ENCODE measurements around the gene ARID5B.

ARID5B gene

DNA sequence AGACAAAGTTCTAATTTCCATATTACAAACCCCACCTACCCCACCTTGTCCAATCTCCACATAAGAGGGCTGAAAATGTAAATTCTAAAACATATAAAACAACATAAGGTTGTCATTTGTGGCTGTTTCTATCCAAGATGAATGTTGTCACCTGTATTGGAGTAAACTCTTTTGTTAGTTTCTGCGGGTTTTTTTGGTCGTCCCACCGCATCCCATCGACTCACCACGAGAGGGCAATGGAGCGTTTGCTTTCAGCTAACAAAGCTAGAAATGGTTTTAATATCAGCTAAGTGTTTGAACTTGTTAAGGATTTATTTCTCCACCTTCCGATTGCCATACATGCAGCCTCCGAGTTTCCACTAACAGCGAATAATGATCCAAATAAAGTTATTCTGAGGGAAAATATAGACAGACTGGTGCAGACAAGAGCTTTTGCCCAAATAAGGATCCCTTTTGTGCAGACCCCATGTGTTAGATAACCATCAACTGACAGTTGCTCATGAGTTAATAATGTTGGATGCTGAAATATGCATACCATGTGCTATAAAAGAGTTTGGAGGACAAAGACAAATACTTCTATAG lies 137.2 kb downstream of the ARID5B start:
- peak; percentile 63 for DNase-seq

DNA sequence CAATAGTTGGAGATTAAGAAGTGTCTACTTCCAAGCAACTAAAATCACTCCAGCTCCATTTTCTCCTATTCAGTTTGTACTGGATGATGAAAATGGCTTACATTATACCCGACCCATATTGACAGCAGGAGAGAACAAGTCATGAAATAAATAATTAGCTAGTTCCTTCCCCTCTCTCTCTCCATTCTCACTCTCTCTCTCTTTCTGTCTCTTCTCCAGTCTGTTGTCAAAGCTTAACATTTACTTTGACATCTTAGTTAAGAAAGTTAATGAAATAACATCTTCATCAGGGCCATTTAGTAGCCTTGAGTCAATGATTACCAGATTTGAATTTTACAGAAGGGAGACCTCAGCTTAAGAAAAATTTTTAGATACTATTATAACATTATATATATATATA lies 138.5 kb downstream of the ARID5B start:
- DNase-seq, result no peak

GRCh38 chr10:62040881-62041280 lies 139.4 kb downstream of the ARID5B start:
- DNase-seq, result no peak

DNA sequence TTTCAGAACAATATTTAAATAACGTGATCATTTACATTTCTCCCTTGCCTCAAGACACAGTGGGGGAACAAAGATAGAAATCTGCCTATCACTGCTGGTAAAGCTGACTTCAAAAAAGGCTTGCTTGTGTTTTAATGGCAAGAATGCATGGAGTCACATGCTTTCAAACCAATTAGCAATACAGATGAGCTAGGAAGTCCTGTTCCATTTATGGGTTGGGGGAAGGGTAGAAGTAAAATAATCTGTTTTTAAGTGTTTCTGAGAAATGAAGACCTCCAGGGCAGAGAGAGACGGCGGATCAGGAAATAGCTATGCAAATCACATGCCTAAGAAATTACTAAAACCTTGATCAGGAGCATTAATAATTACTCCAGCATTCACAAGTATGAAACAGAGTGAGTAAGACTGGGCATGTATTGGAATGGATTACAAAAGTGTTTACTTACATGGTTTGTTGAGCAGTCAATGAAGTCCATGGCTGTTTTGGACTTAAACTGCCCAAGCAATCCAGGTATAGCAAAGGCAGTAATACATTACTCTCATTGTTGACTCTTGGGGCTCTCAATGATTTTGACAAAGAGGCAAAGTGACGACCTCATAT lies 142.0 kb downstream of the ARID5B start:
- no peak for DNase-seq

GRCh38 chr10:62044566-62044965 lies 143.1 kb downstream of the ARID5B start:
- no peak for DNase-seq

GRCh38 chr10:62045765-62046521 lies 144.4 kb downstream of the ARID5B start:
- DNase-seq, result no peak

DNA sequence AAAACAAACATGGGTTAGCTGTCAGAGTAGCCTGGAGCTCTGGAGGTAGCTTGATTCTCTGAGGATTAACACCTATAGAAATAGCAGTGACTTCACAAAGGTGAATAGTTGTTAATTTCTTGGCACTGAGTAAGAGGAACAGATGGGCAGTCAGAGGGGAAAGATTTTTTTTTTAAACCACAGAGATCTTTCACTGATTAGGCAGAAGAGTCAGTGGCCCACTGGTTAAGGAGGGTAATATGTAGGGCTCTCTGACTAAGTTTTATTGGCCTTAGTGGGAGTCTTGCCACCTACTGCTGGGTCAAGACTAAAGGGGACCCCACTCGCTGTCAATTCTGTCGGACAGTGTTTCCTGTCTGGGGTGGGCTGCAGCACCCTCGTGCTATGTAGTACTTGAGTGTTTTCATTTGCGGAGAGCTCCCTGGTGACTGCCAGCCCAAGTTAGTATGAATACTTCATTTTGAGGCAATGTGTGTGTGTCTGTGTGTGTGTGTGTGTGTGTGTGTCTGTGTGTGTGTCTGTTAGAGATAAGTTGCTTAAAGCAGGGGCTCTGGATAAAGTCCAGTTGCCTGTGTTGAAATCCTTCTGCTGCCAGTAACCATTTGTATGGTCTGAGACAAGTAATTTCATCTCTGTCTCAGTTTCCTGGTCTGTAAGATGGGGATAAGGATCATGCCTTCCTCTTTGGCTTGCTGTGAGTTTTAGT lies 145.2 kb downstream of the ARID5B start:
- DNase-seq, result peak; percentile 49

DNA sequence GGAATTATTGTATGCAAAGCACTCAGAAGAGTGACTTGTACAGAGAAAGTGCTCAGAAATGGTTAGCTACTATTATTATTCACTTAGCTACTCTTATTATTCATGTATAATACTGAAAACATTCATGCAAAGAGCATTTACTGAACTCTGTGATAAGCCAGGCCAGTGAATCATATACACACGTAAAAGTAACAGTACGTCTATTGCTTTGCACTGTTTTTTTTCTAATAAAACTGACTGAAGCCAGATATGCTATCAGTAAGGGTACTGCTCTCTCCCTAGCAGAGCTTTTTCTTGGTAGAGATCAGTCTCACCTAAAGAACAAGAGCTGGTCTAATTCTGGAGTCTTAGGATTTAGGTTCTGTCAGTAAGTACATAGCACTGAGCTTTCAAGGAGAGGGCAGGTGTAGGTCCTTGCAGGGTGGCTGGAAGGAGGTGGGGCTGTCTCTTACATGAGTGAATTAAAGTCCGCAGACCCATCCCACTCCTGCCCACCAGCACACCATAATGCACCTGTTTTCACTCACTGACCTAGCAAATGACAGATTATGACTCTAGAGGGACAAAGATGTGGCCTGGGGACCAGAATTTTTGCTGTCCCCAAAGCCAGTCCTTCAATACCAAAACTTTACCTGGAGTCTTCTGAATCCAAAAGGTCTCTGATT lies 145.9 kb downstream of the ARID5B start:
- no peak for DNase-seq

DNA sequence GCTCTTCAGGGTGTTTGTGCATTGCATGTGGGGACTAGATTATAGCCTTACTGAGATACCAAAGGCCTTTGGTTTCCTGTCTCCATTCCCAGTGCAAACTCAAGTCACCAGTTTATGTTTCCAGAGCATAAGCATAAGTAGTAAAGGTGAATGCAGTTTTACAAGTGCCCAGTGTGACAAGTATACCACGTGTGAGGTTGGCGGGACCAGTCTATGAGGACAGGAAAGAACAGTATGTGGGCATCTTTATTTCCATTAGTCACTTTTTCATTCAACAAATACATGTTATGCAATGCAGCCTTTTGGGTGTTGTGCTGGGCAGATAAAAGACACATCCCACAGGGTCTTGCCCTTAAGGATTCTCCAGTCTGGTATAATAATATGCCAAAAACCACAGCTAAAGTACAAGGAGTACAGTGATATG lies 146.5 kb downstream of the ARID5B start:
- DNase-seq, result no peak

DNA sequence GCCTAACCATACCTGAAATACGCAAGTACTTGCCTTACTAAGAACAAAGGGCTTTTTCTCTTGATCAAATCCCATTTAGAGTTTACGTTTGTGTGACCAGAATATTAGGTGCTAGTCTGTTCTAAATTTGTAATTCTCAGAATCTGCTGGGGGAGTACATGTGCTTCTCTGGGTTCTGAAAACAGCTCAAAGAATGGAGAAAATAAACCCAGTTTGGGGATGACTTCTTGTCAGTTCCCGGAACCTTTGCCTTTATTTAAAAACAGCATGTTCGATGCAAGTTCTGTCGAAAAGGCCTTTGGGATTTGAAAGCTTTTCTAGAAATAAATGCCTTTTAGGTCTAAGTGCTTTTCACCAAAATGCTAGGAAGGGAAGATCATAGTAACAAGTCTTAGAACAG lies 147.0 kb downstream of the ARID5B start:
- DNase-seq, result no peak

GRCh38 chr10:62048919-62049623 lies 147.6 kb downstream of the ARID5B start:
- DNase-seq, result peak; percentile 74

GRCh38 chr10:62049624-62050345 lies 148.3 kb downstream of the ARID5B start:
- DNase-seq, result no peak

GRCh38 chr10:62050346-62050892 lies 148.9 kb downstream of the ARID5B start:
- DNase-seq, result no peak

DNA sequence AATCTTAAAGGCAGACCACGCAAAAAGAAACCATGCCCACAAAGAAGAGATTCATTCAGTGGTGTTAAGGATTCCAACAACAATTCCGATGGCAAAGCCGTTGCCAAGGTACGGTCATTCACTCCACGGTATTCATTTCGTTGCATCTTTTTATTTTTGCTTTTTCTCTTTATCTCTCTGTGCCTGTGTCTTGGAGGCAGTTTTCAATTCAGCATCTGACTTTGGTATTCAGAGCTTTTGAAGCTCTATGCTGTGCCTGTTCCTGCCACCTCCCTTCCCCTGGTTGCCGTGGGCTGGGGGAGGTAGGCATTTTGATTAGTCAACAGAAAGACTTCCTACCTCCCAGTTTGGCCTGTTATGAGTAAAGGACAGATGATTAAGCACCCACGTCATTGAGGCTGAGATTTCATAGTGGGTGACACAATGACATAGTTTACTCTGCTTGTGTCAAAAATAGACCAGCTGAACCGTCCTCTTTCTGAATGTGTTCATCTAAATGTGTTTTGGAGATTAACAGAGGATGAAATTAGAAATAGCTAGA lies 149.5 kb downstream of the ARID5B start:
- peak; percentile 67 for DNase-seq

DNA sequence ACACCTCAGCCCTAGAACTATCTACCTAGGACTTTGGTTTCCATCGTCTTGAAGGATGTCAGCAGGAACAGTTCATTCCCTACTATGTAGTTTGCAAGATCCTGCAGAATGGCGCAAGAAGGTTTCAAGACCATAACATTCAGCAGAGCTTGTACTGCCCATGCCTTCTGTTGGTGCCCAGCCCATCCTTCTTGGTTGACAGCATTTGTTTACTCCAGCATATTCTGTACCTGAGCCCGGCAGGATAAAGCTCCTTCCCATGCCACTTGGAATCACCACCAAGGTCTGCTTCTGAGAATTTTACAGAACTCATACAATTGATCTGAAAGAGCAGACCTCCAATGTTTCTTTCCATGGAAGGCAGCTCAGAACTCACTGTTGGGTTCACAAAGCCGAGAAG lies 150.8 kb downstream of the ARID5B start:
- DNase-seq, result no peak

DNA sequence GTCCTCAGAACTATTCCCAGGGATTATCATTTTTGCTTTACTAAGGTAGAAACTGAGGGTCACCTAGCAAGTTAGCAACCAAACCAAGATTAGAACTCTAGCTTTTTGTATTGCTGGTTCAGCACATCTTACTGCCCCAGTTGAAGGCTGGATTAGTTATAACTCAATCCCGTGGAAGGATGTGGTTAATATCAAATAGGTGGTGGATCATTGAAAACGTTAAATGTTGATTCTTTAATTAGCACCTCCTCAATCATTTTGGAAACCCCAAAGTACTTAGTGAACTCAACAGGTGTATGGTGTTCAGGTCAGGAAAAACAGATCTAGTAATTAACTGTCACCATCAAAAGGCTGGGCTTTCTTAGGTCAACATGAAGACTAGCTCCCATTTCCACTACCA lies 152.4 kb downstream of the ARID5B start:
- no peak for DNase-seq

- DNase-seq, result no peak
These were observed 152.9 kb downstream of the ARID5B start for GRCh38 chr10:62054408-62054807.

GRCh38 chr10:62054830-62055229 lies 153.3 kb downstream of the ARID5B start:
- no peak for DNase-seq

GRCh38 chr10:62056219-62056618 lies 154.7 kb downstream of the ARID5B start:
- no peak for DNase-seq

DNA sequence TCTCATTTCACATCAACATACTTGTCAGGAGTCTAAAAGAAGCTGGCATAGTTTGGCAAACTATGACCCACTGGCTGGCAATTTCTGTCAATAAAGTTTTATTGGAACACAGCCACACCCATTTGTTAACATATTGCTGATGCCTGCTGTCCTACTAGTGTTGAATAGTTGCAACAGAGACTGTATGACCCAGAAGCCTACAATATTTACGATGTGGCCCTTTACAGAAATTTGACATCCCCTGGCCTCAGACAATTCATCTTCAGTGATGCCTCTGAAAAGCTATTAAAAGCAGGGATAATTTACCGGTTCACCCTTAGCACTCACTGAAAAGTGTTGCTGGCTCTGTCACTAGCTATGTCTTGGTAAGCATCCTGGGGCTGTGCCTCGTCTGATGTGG lies 155.2 kb downstream of the ARID5B start:
- DNase-seq, result no peak

DNA sequence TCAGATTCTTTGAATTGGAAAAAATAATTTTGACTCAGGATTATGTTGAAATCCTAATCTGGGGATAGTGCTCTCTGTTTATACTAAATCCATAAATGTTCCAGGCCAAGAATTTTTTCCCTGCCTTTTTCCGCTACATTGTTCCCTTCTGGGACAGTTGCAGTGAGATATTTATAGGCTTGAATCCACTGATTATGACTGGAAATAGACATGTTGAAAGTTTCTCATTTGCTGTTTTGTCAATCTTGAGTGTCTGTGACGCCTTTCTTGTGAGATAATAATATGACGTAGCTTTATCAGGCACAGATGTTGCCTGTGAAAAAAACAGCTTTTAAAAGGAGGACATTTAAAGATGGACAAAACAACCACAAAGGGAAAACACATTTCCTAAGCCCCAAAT lies 155.9 kb downstream of the ARID5B start:
- DNase-seq, result no peak

All from activated CD4-positive, CD25-positive, alpha-beta regulatory T cell treated with anti-CD3 and anti-CD28 coated beads, Interleukin-2, amount 50 U/mL, for 72 hours (primary cell).